ENCODE measurements around the gene MGMT. TPM values are rescaled to one million over a fixed set of nuclear protein-coding genes. Genes with fewer than 3 reads are reported as not detected.

Gene MGMT
- total RNA-seq, 6 experiments from 2014 or later = 8.9 to 18.0 (median 10.0) TPM

DNA sequence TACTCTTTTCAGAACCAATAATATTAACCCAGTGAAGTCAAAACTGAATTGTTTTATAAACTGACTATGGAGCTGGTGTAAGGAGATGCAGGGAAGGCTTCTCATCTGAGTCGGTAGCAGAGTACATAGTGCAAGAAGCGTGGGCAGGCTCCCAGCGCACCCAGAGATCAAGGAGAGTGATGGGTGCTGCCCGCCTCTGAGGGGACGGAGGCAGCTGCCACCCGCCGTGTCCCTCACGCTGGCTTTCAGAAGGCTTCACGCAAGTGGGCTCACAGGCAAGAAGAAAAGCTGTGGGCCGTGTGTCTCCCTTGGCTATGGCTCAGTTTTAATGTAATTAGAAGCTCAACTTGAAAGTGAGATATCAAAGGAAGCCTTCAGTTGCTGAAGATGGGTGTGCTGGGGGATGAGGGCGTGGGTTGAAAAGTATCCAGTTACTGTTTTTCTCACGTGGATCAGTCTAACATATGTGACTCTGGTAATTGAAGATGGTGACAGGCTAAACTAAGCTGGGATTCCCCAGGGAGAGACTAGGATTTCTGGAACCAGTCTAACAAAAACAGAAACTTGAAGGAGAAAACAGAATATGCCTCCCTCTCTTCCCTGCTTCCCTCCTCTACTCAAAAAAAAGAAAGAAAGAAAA lies 159.9 kb downstream of the MGMT start:
- DNase-seq = no peak
- H3K4me1 Mint-ChIP-seq (ENCODE audit: low read depth) = no peaks in the 10 kb centered on the region; the same call in 1 of the 2 replicates
- no peak overlapping the region for H3K4me3 Mint-ChIP-seq
- no peak overlapping the region for H3K27ac Mint-ChIP-seq
- peaks cover 2% of the 10 kb centered on the region for H3K27me3 Mint-ChIP-seq (ENCODE audit: insufficient read depth)
- TF ChIP-seq, protein P1, sequence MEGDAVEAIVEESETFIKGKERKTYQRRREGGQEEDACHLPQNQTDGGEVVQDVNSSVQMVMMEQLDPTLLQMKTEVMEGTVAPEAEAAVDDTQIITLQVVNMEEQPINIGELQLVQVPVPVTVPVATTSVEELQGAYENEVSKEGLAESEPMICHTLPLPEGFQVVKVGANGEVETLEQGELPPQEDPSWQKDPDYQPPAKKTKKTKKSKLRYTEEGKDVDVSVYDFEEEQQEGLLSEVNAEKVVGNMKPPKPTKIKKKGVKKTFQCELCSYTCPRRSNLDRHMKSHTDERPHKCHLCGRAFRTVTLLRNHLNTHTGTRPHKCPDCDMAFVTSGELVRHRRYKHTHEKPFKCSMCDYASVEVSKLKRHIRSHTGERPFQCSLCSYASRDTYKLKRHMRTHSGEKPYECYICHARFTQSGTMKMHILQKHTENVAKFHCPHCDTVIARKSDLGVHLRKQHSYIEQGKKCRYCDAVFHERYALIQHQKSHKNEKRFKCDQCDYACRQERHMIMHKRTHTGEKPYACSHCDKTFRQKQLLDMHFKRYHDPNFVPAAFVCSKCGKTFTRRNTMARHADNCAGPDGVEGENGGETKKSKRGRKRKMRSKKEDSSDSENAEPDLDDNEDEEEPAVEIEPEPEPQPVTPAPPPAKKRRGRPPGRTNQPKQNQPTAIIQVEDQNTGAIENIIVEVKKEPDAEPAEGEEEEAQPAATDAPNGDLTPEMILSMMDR (IDR thresholded peaks at IDR 0.05) = no peak
- peaks cover 14% of the 10 kb centered on the region for H3K36me3 Mint-ChIP-seq (ENCODE audit: low read depth)
- peaks cover 35% of the 10 kb centered on the region for H3K9me3 Mint-ChIP-seq

- H3K4me1 Mint-ChIP-seq (ENCODE audit: low read depth) = no peaks in the 10 kb centered on the region
- peaks cover 14% of the 10 kb centered on the region for H3K36me3 Mint-ChIP-seq (ENCODE audit: low read depth)
- DNase-seq = no peak
- TF ChIP-seq, protein P1 (IDR thresholded peaks at IDR 0.05) = no peak
- H3K9me3 Mint-ChIP-seq = peaks cover 37% of the 10 kb centered on the region
- no peak overlapping the region for H3K27ac Mint-ChIP-seq
- H3K4me3 Mint-ChIP-seq = no peak overlapping the region
- H3K27me3 Mint-ChIP-seq (ENCODE audit: insufficient read depth) = peaks cover 2% of the 10 kb centered on the region
These were observed 160.4 kb downstream of the MGMT start for GRCh38 chr10:129627442-129627841.

DNA sequence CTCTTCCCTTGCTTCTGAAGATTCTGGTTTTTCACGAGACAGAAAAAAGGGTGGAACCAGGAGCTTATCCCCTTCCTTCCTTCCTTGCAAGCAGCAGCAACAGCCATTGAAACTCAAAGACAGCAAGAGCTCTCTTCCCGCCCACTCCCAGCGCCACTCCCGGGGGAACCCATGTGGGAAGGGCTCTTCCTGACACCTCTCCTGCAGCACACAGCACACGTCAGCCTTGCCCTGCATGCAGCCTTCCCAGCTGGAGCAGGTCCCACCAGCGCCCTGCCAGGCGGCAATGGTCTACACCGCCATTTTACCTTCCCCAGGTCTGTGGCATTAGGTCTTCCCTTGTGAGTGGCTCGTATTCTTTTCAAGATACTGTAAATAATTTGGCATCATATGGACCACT lies 161.8 kb downstream of the MGMT start:
- H3K4me1 Mint-ChIP-seq (ENCODE audit: low read depth) = no peaks in the 10 kb centered on the region
- no peak for DNase-seq
- peaks cover 40% of the 10 kb centered on the region for H3K9me3 Mint-ChIP-seq
- peaks cover 14% of the 10 kb centered on the region for H3K36me3 Mint-ChIP-seq (ENCODE audit: low read depth)
- H3K27me3 Mint-ChIP-seq (ENCODE audit: insufficient read depth) = peaks cover 2% of the 10 kb centered on the region
- H3K27ac Mint-ChIP-seq = no peak overlapping the region
- H3K4me3 Mint-ChIP-seq = no peak overlapping the region
- TF ChIP-seq, protein P1 (IDR thresholded peaks at IDR 0.05) = no peak

DNA sequence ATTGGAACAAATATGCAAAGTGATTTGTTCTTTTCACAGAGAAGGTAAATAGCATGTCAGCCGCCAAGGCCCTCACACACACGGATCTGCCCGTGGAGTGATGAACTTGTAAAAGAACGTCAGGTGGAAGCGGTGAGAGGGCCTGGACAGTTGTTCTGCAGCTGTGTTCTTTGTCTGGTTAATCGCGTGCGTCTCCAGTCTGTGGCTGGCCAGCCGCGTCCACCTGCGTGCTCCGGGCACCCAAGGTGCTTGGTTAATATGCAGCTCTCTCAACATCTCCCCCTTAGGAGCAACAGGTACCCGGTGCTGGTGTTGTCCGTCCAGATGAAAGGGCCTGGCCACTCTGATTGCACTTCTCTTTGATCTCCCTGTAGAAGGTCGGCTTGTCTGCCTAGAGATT lies 162.9 kb downstream of the MGMT start:
- peaks cover 47% of the 10 kb centered on the region for H3K9me3 Mint-ChIP-seq
- H3K36me3 Mint-ChIP-seq (ENCODE audit: low read depth) = peaks cover 23% of the 10 kb centered on the region
- no peak for DNase-seq

DNA sequence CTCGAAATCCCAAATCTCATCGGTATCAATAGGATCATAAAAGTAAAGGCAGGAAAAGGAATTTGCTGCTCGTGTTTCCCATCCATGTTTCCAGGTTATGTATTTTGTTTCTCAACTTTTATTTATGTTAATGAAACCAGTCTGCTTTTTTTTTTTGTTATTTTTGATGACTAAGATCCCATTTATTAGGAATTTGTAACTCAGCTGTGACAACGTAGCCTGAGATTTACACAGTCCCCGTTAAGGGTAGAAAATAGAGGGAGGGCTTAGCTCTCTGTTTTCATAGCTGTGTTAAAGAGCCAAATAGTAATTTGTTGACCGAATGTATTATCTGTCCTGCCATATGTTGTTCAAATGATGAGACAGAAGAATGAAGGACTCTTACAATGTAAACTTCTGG lies 164.0 kb downstream of the MGMT start:
- no peaks in the 10 kb centered on the region for H3K4me1 Mint-ChIP-seq (ENCODE audit: low read depth)
- no peaks in the 10 kb centered on the region for H3K27me3 Mint-ChIP-seq (ENCODE audit: insufficient read depth)
- peaks cover 30% of the 10 kb centered on the region for H3K36me3 Mint-ChIP-seq (ENCODE audit: low read depth)
- H3K27ac Mint-ChIP-seq = no peak overlapping the region
- no peak overlapping the region for H3K4me3 Mint-ChIP-seq
- DNase-seq = no peak
- TF ChIP-seq, protein P1 (IDR thresholded peaks at IDR 0.05) = no peak
- H3K9me3 Mint-ChIP-seq = peaks cover 50% of the 10 kb centered on the region

More for the DNA sequence above, 162.9 kb downstream of the MGMT start:
- Mint-ChIP-seq H3K27ac (no peak overlapping the region), H3K4me1 (ENCODE audit: low read depth) (no peaks in the 10 kb centered on the region), H3K27me3 (ENCODE audit: insufficient read depth) (no peaks in the 10 kb centered on the region), H3K4me3 (no peak overlapping the region)
- TF ChIP-seq, protein P1 (IDR thresholded peaks at IDR 0.05) = no peak

All from HFFc6 (cell line).